Measurements from ENCODE around the gene LPP.

Gene LPP

DNA sequence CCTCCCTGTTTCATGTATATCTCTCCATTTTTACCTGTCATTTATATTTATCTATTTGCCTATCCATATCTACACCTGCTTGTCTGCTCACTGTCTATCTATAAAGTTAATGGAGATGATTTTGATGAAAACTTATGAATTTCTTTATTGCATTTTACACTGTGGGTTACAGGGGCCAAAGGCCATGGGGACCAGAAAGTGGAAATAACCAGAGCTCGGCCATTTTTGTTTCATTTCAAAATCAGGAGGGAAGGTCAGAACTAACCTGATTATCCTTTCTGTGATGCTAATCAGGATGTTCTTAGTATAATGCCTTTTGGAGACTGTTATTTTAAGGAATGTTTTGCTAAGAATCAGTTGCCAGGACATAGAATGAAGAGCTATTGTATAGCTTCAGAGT lies 147.2 kb downstream of the LPP start:
- ChIA-PET POLR2A (no interaction called here), CTCF (no interaction called here)
- TF ChIP-seq, protein P1, sequence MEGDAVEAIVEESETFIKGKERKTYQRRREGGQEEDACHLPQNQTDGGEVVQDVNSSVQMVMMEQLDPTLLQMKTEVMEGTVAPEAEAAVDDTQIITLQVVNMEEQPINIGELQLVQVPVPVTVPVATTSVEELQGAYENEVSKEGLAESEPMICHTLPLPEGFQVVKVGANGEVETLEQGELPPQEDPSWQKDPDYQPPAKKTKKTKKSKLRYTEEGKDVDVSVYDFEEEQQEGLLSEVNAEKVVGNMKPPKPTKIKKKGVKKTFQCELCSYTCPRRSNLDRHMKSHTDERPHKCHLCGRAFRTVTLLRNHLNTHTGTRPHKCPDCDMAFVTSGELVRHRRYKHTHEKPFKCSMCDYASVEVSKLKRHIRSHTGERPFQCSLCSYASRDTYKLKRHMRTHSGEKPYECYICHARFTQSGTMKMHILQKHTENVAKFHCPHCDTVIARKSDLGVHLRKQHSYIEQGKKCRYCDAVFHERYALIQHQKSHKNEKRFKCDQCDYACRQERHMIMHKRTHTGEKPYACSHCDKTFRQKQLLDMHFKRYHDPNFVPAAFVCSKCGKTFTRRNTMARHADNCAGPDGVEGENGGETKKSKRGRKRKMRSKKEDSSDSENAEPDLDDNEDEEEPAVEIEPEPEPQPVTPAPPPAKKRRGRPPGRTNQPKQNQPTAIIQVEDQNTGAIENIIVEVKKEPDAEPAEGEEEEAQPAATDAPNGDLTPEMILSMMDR (IDR thresholded peaks at IDR 0.05; ENCODE audit: control extremely low read depth, extremely low read depth, low read depth, missing control alignments): no peak
- no peak for DNase-seq (ENCODE audit: extremely low spot score)

GRCh38 chr3:188303286-188303799 lies 149.4 kb downstream of the LPP start:
- TF ChIP-seq, protein P1 (IDR thresholded peaks at IDR 0.05; ENCODE audit: control extremely low read depth, extremely low read depth, low read depth, missing control alignments): no peak
- CTCF ChIA-PET: interaction anchor here (1.4 kb wide), 1 partner anchor 22 kb away, joined by 3 read pairs; no protein-coding TSS in a partner anchor
- no peak for DNase-seq (ENCODE audit: extremely low spot score)
- POLR2A ChIA-PET: no interaction called here

DNA sequence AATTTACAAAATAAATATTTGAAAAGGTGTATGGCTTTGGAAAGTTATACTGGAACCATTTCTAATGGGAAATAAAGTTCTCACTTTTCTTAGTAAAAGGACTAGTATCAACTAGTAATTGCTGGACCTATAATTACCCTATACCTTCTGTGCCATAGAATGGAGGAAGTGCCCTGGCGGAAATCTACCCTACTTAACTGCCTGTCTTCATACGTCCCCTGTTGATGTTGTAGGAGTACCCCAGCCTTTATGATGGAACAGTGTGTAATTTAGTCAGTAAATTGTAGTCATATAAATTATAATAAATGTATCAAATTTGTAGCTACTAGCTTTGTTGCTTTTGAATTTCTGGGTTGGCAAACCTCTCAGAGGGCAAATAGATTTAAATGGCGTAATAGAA lies 149.9 kb downstream of the LPP start:
- DNase-seq (ENCODE audit: extremely low spot score): no peak
- TF ChIP-seq, protein P1 (IDR thresholded peaks at IDR 0.05; ENCODE audit: control extremely low read depth, extremely low read depth, low read depth, missing control alignments): no peak
- ChIA-PET CTCF (interaction anchor here (1.1 to 1.3 kb wide), 2 partner anchors 21 to 39 kb away, joined by 3 read pairs; no protein-coding TSS in a partner anchor), POLR2A (no interaction called here)

- POLR2A ChIA-PET: interaction anchor here (0.5 kb wide), 1 partner anchor 383 kb away, joined by 5 read pairs; no protein-coding TSS in a partner anchor
- DNase-seq (ENCODE audit: extremely low spot score): no peak
- TF ChIP-seq, protein P1 (IDR thresholded peaks at IDR 0.05; ENCODE audit: control extremely low read depth, extremely low read depth, low read depth, missing control alignments): no peak
- CTCF ChIA-PET: interaction anchor here (0.9 to 1.3 kb wide), 4 partner anchors 9 to 39 kb away, joined by 3 read pairs; no protein-coding TSS in a partner anchor
These were observed 150.5 kb downstream of the LPP start for GRCh38 chr3:188304501-188304900.

DNA sequence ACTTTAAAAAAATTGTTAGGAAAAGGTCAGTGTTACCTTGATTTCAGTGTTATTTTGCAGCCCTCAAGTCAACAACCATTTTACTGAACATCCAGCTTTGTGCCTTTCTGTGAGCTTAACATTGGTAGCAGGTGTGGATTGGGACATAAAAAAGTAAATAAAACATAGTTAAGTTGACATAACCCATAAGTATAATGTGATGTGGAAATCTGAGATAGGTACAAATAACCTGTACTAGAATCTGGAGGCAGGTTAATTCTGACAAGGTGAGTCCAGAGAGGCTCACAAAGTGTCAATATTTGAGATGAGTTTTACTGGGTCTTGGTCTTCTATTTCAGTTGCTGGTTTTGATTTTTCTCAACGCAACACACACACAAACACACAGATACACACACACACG lies 151.3 kb downstream of the LPP start:
- DNase-seq (ENCODE audit: extremely low spot score): no peak
- CTCF ChIA-PET: interaction anchor here (0.9 to 1.3 kb wide), 3 partner anchors 9 to 23 kb away, joined by 3 read pairs; no protein-coding TSS in a partner anchor
- TF ChIP-seq, protein P1 (IDR thresholded peaks at IDR 0.05; ENCODE audit: control extremely low read depth, extremely low read depth, low read depth, missing control alignments): no peak
- POLR2A ChIA-PET: interaction anchor here (0.5 kb wide), 1 partner anchor 383 kb away, joined by 5 read pairs; no protein-coding TSS in a partner anchor

GRCh38 chr3:188306435-188307005 lies 152.6 kb downstream of the LPP start:
- DNase-seq (ENCODE audit: extremely low spot score): no peak
- ChIA-PET CTCF (interaction anchor here (1.5 kb wide), 1 partner anchor 566 kb away, joined by 5 read pairs; no protein-coding TSS in a partner anchor), POLR2A (no interaction called here)
- TF ChIP-seq, protein P1 (IDR thresholded peaks at IDR 0.05; ENCODE audit: control extremely low read depth, extremely low read depth, low read depth, missing control alignments): no peak
